Psoas muscle (tissue), 8 donors: ENCODE measurements around the gene FBLN1. TPM values are rescaled to one million over a fixed set of nuclear protein-coding genes. Genes with fewer than 3 reads are reported as not detected.
A peak's percentile ranks its signal among the peaks of the same experiment; 100 is the strongest.

Source experiments
- ATAC-seq, 4 donors: fragments of 200-7000 bp; cut with Tn5 transposase; one replicate each; pipeline ENCODE4 v1.9.1; 2020; ENCODE audit warnings: moderate library complexity in 3 of 4, mild to moderate bottlenecking in 2 of 4
- DNase-seq, 2 donors: peaks; one replicate each; pipeline ENCODE4 v3.0.0-alpha.2; 2020
- H3K27ac ChIP-seq: fragments of 200-600 bp; one replicate; pipeline ENCODE4 v1.8.0; 2022
- H3K27me3 ChIP-seq, 3 donors: fragments of 200-600 bp in 1 of 3; one replicate each; pipeline versions ENCODE4 v1.6.1 to v1.8.0; 2013 to 2022; ENCODE audit warnings: low read length in 2 of 3, mild to moderate bottlenecking in 2 of 3, moderate library complexity in 1 of 3; ENCODE audit not compliant: insufficient read depth in 3 of 3
- H3K36me3 ChIP-seq, 2 donors: fragments of 200-600 bp in 1 of 2; one replicate each; pipeline versions ENCODE4 v1.6.1 to v1.8.0; 2013 to 2022; ENCODE audit warnings: low read depth in 1 of 2, mild to moderate bottlenecking in 1 of 2, moderate library complexity in 1 of 2; ENCODE audit not compliant: insufficient read depth in 1 of 2
- H3K4me1 ChIP-seq: fragments of 200-600 bp; one replicate; pipeline ENCODE4 v1.8.0; 2022
- H3K4me3 ChIP-seq: fragments of 200-600 bp; one replicate; pipeline ENCODE4 v1.8.0; 2022; ENCODE audit warnings: mild to moderate bottlenecking
- H3K9me3 ChIP-seq: fragments of 200-600 bp; one replicate; pipeline ENCODE4 v1.8.0; 2022
- WGBS, 3 donors: extraction: QIAGEN DNeasy Blood & Tissue Kit; methylation state at CpG; one replicate each; pipeline versions ENCODE4 v1.1.6 to v1.1.7; 2013; 5-methylcytosine and 5-hydroxymethylcytosine counted together
- intact Hi-C, 2 donors: fragments of 100-400 bp; cut with DNase I; formaldehyde crosslinking; loops; one replicate each; pipeline versions ENCODE4 v1.11.0 to v1.14.2; 2022
- polyA plus RNA-seq, 3 donors: library from polyadenylated mRNA; stranded (reverse); fragments of 200-250 nt; gene quantifications; one replicate each; pipeline ENCODE4 v1.2.3, GENCODE V29; 2013
- total RNA-seq, 4 donors: library from RNA; stranded (reverse); fragmentation: NEBNext Ultra II Directional in 2 of 4; extraction: Animal tissue kit (Norgen Biotek cat#: 25700) in 2 of 4; gene quantifications; one replicate each; pipeline versions ENCODE4 v1.2.1 to v1.2.4, GENCODE V29; 2021 to 2023
- TF ChIP-seq, protein P1 (sequence below): fragments of 200-600 bp; IDR thresholded peaks from one replicate; pipeline ENCODE4 v1.8.0; 2022; ENCODE audit warnings: antibody characterized with exemption
- donor health status: healthy with polysubstance abuse.
- donor health status: DM: no; HTN: no; CAD: no; lungs with moderate emphysema.
- donor health status: Bipolar disorder and iron deficiency.
- donor health status: healthy.
- donor health status: DM: yes; HTN: yes; CAD: no.
- donor health status: DM: no; HTN: no; CAD: no.
- donor health status: DM: no; HTN: no; CAD: no.
- donor health status: DM: yes; HTN: yes; CAD: no.

The FBLN1 gene
- total and polyA plus RNA-seq, 7 donors: 10.5 to 95.7 (median 19.3) TPM

DNA sequence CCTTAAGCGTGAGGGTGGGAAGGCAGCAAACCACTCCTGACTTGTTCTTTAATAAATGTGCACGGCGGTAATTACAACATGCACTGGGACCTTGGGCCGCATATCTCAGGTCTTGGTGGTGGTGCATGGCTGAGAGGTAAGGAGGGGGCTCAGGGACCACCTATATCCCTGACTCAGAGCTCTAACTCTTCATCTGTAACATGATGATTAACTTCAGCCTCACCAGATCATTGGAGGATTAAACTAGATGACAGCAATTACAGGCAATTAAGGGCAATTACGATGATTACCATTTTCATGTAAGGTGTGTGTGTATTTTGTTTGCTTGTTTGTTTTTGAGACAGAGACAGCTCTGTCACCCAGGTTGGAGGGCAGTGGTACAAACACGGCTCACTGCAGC lies 45.0 kb downstream of the FBLN1 start:
- Histone ChIP-seq H3K4me3 (no peak overlapping the region), H3K36me3 (no peaks in the 10 kb centered on the region), H3K27me3 (no peaks in the 10 kb centered on the region), H3K27ac (no peak overlapping the region), H3K4me1 (peaks cover 1% of the 10 kb centered on the region), H3K9me3 (no peaks in the 10 kb centered on the region)
- DNase-seq (peak in 1 of 2 donors; percentile 10), ATAC-seq (no peak)
- intact Hi-C loops: no loop called here
- WGBS, 3 donors: 77 to 95% (median 84%) methylated on average over 6 of the region's 6 CpGs
- TF ChIP-seq, protein P1, sequence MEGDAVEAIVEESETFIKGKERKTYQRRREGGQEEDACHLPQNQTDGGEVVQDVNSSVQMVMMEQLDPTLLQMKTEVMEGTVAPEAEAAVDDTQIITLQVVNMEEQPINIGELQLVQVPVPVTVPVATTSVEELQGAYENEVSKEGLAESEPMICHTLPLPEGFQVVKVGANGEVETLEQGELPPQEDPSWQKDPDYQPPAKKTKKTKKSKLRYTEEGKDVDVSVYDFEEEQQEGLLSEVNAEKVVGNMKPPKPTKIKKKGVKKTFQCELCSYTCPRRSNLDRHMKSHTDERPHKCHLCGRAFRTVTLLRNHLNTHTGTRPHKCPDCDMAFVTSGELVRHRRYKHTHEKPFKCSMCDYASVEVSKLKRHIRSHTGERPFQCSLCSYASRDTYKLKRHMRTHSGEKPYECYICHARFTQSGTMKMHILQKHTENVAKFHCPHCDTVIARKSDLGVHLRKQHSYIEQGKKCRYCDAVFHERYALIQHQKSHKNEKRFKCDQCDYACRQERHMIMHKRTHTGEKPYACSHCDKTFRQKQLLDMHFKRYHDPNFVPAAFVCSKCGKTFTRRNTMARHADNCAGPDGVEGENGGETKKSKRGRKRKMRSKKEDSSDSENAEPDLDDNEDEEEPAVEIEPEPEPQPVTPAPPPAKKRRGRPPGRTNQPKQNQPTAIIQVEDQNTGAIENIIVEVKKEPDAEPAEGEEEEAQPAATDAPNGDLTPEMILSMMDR: no peak

DNA sequence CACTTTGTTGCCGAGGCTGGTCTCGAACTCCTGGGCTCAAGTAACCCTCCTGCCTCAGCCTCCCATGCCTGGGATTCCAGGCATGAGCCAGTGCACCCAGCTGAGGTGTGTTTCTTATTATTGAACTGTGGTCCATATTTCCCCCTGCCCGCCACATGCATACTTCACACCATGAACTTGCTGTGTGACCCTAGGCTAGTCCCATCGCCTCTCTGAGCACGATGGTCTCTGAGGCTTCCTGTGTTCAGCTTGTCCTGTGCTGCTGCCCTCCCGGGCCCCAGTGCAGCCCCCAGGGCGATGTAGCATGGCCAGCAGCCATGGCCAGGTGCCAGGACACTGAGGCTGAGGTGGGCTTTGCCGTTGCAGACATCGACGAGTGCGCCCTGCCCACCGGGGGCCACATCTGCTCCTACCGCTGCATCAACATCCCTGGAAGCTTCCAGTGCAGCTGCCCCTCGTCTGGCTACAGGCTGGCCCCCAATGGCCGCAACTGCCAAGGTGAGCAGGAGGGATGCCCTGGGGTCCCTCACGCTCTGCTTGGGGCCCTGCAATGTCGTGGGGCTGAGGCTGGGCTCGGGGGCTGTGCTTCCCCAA lies 45.7 kb downstream of the FBLN1 start:
- WGBS, 3 donors: 89 to 90% (median 89%) methylated on average over 18 of the region's 18 CpGs
- intact Hi-C loops: no loop called here
- TF ChIP-seq, protein P1: no peak
- Histone ChIP-seq H3K4me1 (peaks cover 3% of the 10 kb centered on the region), H3K27me3 (no peaks in the 10 kb centered on the region), H3K4me3 (no peak overlapping the region), H3K27ac (no peak overlapping the region), H3K9me3 (no peaks in the 10 kb centered on the region), H3K36me3 (no peaks in the 10 kb centered on the region)
- peak in 1 of 2 donors; percentile 51 for DNase-seq
- ATAC-seq: no peak

DNA sequence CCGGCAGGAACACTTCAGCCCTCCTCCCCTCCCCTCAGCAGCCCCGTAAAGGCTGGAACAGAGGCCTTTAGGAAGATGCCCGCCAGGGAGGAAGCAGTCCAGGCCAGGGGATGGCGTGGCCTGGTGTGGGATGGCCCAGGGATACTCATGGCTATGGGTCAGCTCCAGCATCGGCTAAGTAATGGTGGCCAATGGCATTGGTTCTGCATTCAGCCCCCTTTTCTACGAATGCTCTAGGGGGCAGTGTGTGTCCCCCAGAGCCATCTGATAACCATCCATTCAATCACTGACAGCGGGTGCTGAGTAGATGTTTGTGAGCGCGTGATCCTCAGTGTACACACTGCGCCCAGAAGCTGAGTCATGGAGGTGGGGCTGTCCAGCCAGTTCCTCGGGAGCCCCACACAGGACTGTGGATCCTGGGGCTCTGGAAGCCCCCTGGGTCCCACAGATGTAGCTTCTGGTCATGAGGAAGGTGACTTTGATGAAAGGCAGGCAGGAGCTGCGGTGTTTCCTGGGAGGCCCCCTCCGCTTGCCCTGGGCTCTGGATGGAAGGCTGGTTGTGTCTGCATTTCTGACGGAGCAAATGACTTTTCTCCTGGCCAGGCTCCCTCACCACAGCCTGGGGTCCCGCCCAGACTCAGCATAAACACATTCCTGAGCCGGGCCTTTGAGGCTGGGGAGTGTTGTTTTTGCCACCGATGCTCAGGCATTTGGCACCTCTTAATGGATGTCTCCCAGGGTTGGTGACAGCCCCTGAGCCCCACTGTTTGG lies 46.5 kb downstream of the FBLN1 start:
- Histone ChIP-seq H3K4me3 (no peak overlapping the region), H3K9me3 (no peaks in the 10 kb centered on the region), H3K27me3 (no peaks in the 10 kb centered on the region), H3K27ac (no peak overlapping the region), H3K36me3 (no peaks in the 10 kb centered on the region), H3K4me1 (peaks cover 3% of the 10 kb centered on the region)
- TF ChIP-seq, protein P1: peak; percentile 7
- WGBS, 3 donors: 70 to 81% (median 77%) methylated on average over 17 of the region's 17 CpGs
- DNase-seq (peak; percentile 68 to 74), ATAC-seq (peak in 1 of 4 donors; percentile 21)
- intact Hi-C loops: no loop called here

DNA sequence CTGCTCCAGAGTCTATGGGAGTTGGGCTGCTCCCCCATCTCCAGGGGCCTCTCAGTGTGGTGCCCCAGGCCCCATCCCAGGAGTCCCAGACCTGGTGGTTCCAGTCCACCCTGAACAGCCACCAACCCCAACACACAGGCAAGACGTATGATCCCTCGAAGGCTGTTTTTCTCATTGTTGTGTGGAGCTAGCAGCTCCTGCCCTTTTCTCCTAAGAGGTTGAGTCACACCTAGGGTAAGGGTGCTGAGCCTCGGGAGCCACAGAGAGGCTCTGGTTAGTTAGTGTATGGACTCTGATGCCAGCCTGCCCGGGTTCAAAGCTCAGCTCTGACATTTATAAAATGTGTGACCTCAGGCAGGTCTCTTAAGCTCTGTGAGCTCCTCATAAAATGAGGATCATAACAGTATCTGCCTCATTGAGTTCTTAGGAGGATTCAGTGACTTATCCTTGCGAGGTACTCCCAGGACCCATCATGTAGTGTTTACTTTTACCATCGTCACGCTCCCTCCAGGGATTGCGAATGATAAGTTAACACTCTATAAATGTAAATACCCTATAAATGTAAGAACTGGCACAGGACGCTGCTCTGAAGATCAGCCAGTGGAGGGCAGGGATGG lies 47.2 kb downstream of the FBLN1 start:
- Histone ChIP-seq H3K36me3 (no peaks in the 10 kb centered on the region), H3K27me3 (no peaks in the 10 kb centered on the region), H3K4me1 (peaks cover 3% of the 10 kb centered on the region), H3K4me3 (no peak overlapping the region), H3K27ac (no peak overlapping the region), H3K9me3 (no peaks in the 10 kb centered on the region)
- DNase-seq: no peak
- no peak for ATAC-seq
- WGBS, 3 donors: 94 to 97% (median 94%) methylated on average over 9 of the region's 9 CpGs
- intact Hi-C loops: loop anchor here in 1 of 2 donors (5.0 kb wide), 2 partner anchors 108 to 283 kb away; no protein-coding TSS in a partner anchor
- TF ChIP-seq, protein P1: no peak
